BE2C (cell line): ENCODE data around the gene ERMP1.

Experiments used
- DNase-seq: peaks from one replicate; pipeline ENCODE4 v3.0.0-alpha.2; 2020
- H3K27me3 ChIP-seq: fragments of 250-450 bp; sonication (Bioruptor Pico); 2 replicates; pipeline ENCODE4 v1.5.1; 2020; ENCODE audit warnings: mild to moderate bottlenecking
- H3K36me3 ChIP-seq: fragments of 250-450 bp; sonication (Bioruptor Pico); 2 replicates; pipeline ENCODE4 v1.5.1; 2020; ENCODE audit warnings: mild to moderate bottlenecking
- H3K4me1 ChIP-seq: fragments of 250-450 bp; sonication (Bioruptor Pico); 2 replicates; pipeline ENCODE4 v1.5.1; 2020
- H3K4me3 ChIP-seq: 2 replicates; pipeline ENCODE4 v1.5.1; 2011; ENCODE audit warnings: low read depth, low read length
- H3K9me3 ChIP-seq: fragments of 250-450 bp; sonication (Bioruptor Pico); 2 replicates; pipeline ENCODE4 v1.5.1; 2020
- TF ChIP-seq, protein P1 (sequence below): IDR thresholded peaks from 2 replicates; pipeline ENCODE4 v1.5.1; 2012; ENCODE audit warnings: mild to moderate bottlenecking, low read depth, low read length

Gene ERMP1

DNA sequence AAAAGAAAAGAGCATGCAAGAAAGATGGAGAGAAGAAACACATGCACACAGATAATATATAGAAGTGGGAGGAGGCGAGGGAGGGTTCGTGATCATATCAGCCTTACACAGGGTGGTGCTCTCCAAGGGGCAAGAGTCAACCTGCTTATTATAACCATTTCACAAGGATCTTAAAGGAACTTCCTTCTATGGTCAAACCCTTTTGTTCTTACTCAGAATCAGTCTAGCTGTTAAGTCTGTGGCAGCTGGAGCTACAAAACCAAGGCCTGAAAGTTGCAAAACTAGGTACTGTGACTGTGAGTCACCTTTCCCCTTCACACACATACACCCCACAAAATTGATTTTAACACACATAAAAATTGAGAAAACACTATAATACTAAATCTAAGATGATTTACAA is 18.5 kb upstream of the ERMP1 start:
- Histone ChIP-seq H3K36me3 (no peaks in the 10 kb centered on the region), H3K4me1 (peaks cover 3% of the 10 kb centered on the region; the same call in 1 of the 2 replicates), H3K9me3 (no peaks in the 10 kb centered on the region), H3K27me3 (no peaks in the 10 kb centered on the region), H3K4me3 (no peak overlapping the region)
- TF ChIP-seq, protein P1, sequence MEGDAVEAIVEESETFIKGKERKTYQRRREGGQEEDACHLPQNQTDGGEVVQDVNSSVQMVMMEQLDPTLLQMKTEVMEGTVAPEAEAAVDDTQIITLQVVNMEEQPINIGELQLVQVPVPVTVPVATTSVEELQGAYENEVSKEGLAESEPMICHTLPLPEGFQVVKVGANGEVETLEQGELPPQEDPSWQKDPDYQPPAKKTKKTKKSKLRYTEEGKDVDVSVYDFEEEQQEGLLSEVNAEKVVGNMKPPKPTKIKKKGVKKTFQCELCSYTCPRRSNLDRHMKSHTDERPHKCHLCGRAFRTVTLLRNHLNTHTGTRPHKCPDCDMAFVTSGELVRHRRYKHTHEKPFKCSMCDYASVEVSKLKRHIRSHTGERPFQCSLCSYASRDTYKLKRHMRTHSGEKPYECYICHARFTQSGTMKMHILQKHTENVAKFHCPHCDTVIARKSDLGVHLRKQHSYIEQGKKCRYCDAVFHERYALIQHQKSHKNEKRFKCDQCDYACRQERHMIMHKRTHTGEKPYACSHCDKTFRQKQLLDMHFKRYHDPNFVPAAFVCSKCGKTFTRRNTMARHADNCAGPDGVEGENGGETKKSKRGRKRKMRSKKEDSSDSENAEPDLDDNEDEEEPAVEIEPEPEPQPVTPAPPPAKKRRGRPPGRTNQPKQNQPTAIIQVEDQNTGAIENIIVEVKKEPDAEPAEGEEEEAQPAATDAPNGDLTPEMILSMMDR, result no peak
- DNase-seq, result no peak

DNA sequence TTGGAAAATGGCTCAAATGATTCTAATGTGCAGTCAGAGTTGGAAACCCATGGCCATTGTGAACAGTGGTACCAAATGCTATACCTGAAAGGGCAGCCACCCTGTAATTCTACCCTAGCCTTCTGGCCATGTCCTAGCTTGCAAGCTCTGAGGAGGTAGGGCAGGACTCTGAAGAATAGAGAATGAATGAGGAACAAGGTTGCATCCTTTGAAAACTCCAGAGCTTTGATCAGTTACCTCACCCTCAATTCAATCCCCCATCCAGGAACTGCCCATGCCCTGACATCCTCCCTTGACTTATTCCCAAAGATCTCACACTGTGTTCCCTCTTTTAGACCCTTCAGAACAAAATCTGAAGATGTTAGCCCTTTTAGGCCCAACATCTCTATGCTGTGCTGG is 17.8 kb upstream of the ERMP1 start:
- Histone ChIP-seq H3K27me3 (no peaks in the 10 kb centered on the region), H3K9me3 (no peaks in the 10 kb centered on the region), H3K36me3 (no peaks in the 10 kb centered on the region), H3K4me3 (no peak overlapping the region), H3K4me1 (peaks cover 3% of the 10 kb centered on the region; the same call in 1 of the 2 replicates)
- DNase-seq, result no peak
- TF ChIP-seq, protein P1, result no peak

- no peaks in the 10 kb centered on the region for H3K27me3 ChIP-seq
- no peaks in the 10 kb centered on the region for H3K36me3 ChIP-seq
- H3K4me3 ChIP-seq, result no peak overlapping the region
- peaks cover 3% of the 10 kb centered on the region; the same call in 1 of the 2 replicates for H3K4me1 ChIP-seq
- TF ChIP-seq, protein P1, result no peak
- no peak for DNase-seq
- H3K9me3 ChIP-seq, result no peaks in the 10 kb centered on the region
Measured at GRCh38 chr9:5848372-5848882, 15.5 kb upstream of the ERMP1 start.

DNA sequence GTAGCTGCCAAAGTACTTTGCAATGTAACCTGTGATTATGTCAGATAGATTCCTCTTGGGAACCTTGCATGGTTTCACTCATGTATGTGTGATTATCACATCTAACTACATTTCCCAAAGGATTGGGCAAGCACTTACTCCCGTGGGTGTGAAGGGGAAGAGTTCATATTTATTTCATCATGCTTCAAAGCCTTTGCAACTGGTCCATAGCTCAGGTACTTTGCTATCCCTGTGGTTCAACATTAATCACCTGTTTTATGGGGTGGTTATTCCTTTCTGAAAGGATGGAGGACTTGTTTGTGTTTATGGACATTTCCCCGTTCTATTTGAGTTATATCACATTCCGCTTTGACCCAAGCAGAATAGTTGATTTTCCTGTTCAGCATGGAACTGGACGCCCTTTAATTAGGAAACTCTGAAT is 13.6 kb upstream of the ERMP1 start:
- no peak for DNase-seq
- TF ChIP-seq, protein P1, result no peak
- peaks cover 3% of the 10 kb centered on the region; the same call in 1 of the 2 replicates for H3K4me1 ChIP-seq

DNA sequence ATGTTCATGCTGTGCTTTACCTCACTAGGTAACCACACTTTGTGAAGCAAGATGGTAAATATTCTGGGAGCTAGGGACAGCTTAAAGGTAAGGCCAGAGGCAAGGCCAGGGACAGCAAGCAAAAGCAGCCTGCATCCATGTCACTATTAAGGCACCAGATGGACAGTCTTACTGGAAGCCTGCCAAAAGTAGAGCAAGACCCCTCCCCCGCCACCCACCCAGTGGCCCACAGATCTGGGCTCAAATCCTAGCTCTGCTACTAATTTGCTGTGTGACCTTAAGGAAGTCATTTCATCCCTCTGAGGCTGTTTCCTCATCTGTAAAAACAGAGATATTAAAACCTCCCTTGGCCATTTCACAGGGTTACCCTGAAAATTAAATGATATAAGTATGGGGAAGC is 13.2 kb upstream of the ERMP1 start:
- no peak overlapping the region for H3K4me3 ChIP-seq
- peak; percentile 24 for DNase-seq
- H3K9me3 ChIP-seq, result no peaks in the 10 kb centered on the region
- no peaks in the 10 kb centered on the region for H3K27me3 ChIP-seq
- peaks cover 3% of the 10 kb centered on the region; the same call in 1 of the 2 replicates for H3K4me1 ChIP-seq
- H3K36me3 ChIP-seq, result no peaks in the 10 kb centered on the region
- TF ChIP-seq, protein P1, result no peak

More for the DNA sequence above, 13.6 kb upstream of the ERMP1 start:
- Histone ChIP-seq H3K36me3 (no peaks in the 10 kb centered on the region), H3K4me3 (no peak overlapping the region), H3K9me3 (no peaks in the 10 kb centered on the region), H3K27me3 (no peaks in the 10 kb centered on the region)

DNA sequence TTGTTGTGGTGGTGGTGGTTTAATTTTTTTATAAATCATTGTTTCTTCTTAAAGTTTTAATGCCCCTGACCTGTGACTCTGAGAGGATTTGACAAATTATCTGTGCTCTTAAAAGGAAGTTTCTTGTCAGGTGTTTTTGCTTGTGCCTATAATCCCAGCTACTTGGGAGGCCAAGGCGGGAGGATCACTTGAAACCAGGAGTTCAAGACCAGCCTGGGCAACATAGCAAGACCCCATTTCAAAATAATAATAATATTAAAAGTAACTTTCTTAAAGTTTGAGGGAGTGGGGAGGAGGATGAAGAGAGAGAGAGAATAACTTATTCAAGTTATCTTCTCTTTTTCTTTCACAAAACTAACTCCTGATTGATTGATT is 12.2 kb upstream of the ERMP1 start:
- H3K27me3 ChIP-seq, result no peaks in the 10 kb centered on the region
- no peak for DNase-seq
- H3K4me3 ChIP-seq, result no peak overlapping the region
- H3K4me1 ChIP-seq, result peaks cover 3% of the 10 kb centered on the region; the same call in 1 of the 2 replicates
- H3K9me3 ChIP-seq, result no peaks in the 10 kb centered on the region
- no peaks in the 10 kb centered on the region for H3K36me3 ChIP-seq
- TF ChIP-seq, protein P1, result no peak
